HG02610 (cell line): ENCODE data around the gene DCST1.
A peak's percentile ranks its signal among the peaks of the same experiment; 100 is the strongest.

ENCODE experiments used
- ATAC-seq: cut with Tn5 transposase; IDR thresholded peaks from one replicate; pipeline ENCODE4 v1.9.1; 2021; ENCODE audit warnings: mild to moderate bottlenecking, moderate library complexity; ENCODE audit not compliant: unreplicated experiment

The DCST1 gene

GRCh38 chr1:155000726-155001424 lies 32.7 kb upstream of the DCST1 start:
- ATAC-seq = peak; percentile 43

GRCh38 chr1:155001425-155001674 lies 32.3 kb upstream of the DCST1 start:
- no peak for ATAC-seq

- ATAC-seq = peak; percentile 64
Observed at GRCh38 chr1:155001675-155002463, 31.8 kb upstream of the DCST1 start.

- no peak for ATAC-seq
Observed at GRCh38 chr1:155002464-155003226, 31.0 kb upstream of the DCST1 start, which contains the start of gene ZBTB7B. TSS of gene ZBTB7B (plus strand) at chr1:155002802. CDS start at chr1:155014661, 11,859 bp downstream.

- no peak for ATAC-seq
Observed at GRCh38 chr1:155003227-155003765, 30.3 kb upstream of the DCST1 start.

- no peak for ATAC-seq
Observed at GRCh38 chr1:155003766-155004351, 29.8 kb upstream of the DCST1 start.

- ATAC-seq = no peak
Observed at GRCh38 chr1:155004352-155005075, 29.1 kb upstream of the DCST1 start.

- no peak for ATAC-seq
Observed at GRCh38 chr1:155005076-155006011, 28.3 kb upstream of the DCST1 start.

GRCh38 chr1:155006601-155007101 lies 27.0 kb upstream of the DCST1 start:
- ATAC-seq = no peak

GRCh38 chr1:155007251-155007828 lies 26.3 kb upstream of the DCST1 start:
- ATAC-seq = no peak

GRCh38 chr1:155008015-155008941 lies 25.3 kb upstream of the DCST1 start:
- ATAC-seq = no peak

GRCh38 chr1:155009221-155009711 lies 24.4 kb upstream of the DCST1 start:
- no peak for ATAC-seq

GRCh38 chr1:155009742-155010141 lies 23.9 kb upstream of the DCST1 start:
- ATAC-seq = no peak

GRCh38 chr1:155010211-155010918 lies 23.3 kb upstream of the DCST1 start:
- ATAC-seq = no peak

GRCh38 chr1:155011004-155011416 lies 22.6 kb upstream of the DCST1 start:
- ATAC-seq = no peak

GRCh38 chr1:155011437-155012025 lies 22.1 kb upstream of the DCST1 start:
- ATAC-seq = no peak
